Adrenal gland (tissue), 12 donors: Measurements from ENCODE around the gene FBXO30. TPM values are rescaled to one million over a fixed set of nuclear protein-coding genes. Genes with fewer than 3 reads are reported as not detected.

Experiments used
- DNase-seq, 7 donors: peaks; one replicate each; pipeline ENCODE4 v3.0.0-alpha.2; 2019 to 2020
- H3K27ac ChIP-seq, 5 donors: fragments of 200-600 bp; sonication (generic) in 4 of 5; 1 replicate in 3 of 5; 2 replicates in 2 of 5; pipeline versions ENCODE4 v1.5.1 to v1.8.0; 2016 to 2020; ENCODE audit warnings: mild to moderate bottlenecking in 1 of 5
- H3K27me3 ChIP-seq: fragments of 200-600 bp; 2 replicates; pipeline ENCODE4 v1.8.0; 2021
- H3K36me3 ChIP-seq, 2 donors: fragments of 200-600 bp; replicated peaks in 1 of 2; 1 replicate in 1 of 2; 2 replicates in 1 of 2; pipeline versions ENCODE4 v1.5.1 to v1.8.0; 2018 to 2022
- H3K4me1 ChIP-seq, 2 donors: fragments of 200-600 bp; replicated peaks in 1 of 2; 1 replicate in 1 of 2; 2 replicates in 1 of 2; pipeline versions ENCODE4 v1.5.1 to v1.8.0; 2018 to 2021
- H3K4me3 ChIP-seq, 4 donors: fragments of 200-600 bp; sonication (generic) in 3 of 4; one replicate each; pipeline ENCODE4 v1.5.1; 2016 to 2018
- H3K9me3 ChIP-seq, 3 donors: fragments of 200-600 bp; sonication (generic) in 1 of 3; replicated peaks in 1 of 3; 1 replicate in 2 of 3; 2 replicates in 1 of 3; pipeline versions ENCODE4 v1.5.1 to v1.8.0; 2016 to 2021
- CTCF ChIP-seq, 6 experiments: fragments of 450-650 bp in 4 of 6; fragments of 200-600 bp in 2 of 6; sonication (generic) in 1 of 6; IDR thresholded peaks; 1 replicate in 5 of 6; 2 replicates in 1 of 6; pipeline versions ENCODE4 v1.5.1 to v1.8.0; 2016 to 2021; ENCODE audit warnings: antibody characterized with exemption in 6 of 6, mild to moderate bottlenecking in 2 of 6, moderate library complexity in 1 of 6
- POLR2A ChIP-seq, 2 donors: fragments of 450-650 bp; IDR thresholded peaks; one replicate each; pipeline ENCODE4 v1.6.1; 2017; ENCODE audit warnings: antibody characterized with exemption in 2 of 2, mild to moderate bottlenecking in 2 of 2, moderate library complexity in 1 of 2
- WGBS, 4 donors: extraction: QIAGEN DNeasy Blood & Tissue Kit in 2 of 4; methylation state at CpG; one replicate each; pipeline versions ENCODE4 v1.1.5 to v1.1.7; 2013 to 2017; 5-methylcytosine and 5-hydroxymethylcytosine counted together
- intact Hi-C, 2 donors: fragments of 100-400 bp; cut with DNase I; formaldehyde crosslinking; loops; one replicate each; pipeline versions ENCODE4 v1.14.1 to v1.15.0; 2022 to 2023
- polyA plus RNA-seq, 3 donors: library from polyadenylated mRNA; stranded (reverse); fragments of 200-250 nt in 2 of 3; fragments of 350-450 nt in 1 of 3; fragmentation: Illumina TruSeq in 1 of 3; extraction: RNeasy Lipid Tissue Mini Kit (QIAGEN cat#74804) in 1 of 3; gene quantifications; one replicate each; pipeline ENCODE4 v1.2.3, GENCODE V29; 2013 to 2014
- total RNA-seq, 9 donors: library from RNA; depleted of rRNA in 4 of 9; stranded (reverse); fragments of >200 nt in 4 of 9; fragments of 120-200 nt in 1 of 9; fragmentation: NEBNext Ultra II Directional in 1 of 9; extraction: Animal tissue kit (Norgen Biotek cat#: 25700) in 1 of 9; gene quantifications; one replicate each; pipeline versions ENCODE4 v1.1.0 to v1.2.4, GENCODE V29; 2013 to 2023
- donor health status: healthy with polysubstance abuse.
- donor health status: Bipolar disorder and iron deficiency.
- donor health status: DM: yes; HTN: yes; CAD: no.
- donor health status: DM: no; HTN: no; CAD: no.
- donor health status: DM: no; HTN: no; CAD: no.
- donor health status: DM: yes; HTN: yes; CAD: no.

Gene FBXO30
- total and polyA plus RNA-seq, 12 donors, result 3.8 to 13.1 (median 8.3) TPM

GRCh38 chr6:145844933-145845540 lies 30.4 kb upstream of the FBXO30 start:
- no peak for TF ChIP-seq POLR2A (IDR thresholded peaks at IDR 0.05)
- TF ChIP-seq CTCF (IDR thresholded peaks at IDR 0.05), result no peak
- no peak for DNase-seq
- H3K27ac ChIP-seq, result no peak overlapping the region
- intact Hi-C loops, result no loop called here
- H3K4me1 ChIP-seq, result no peaks in the 10 kb centered on the region
- 75 to 78% (median 76%) methylated on average over 4 of the region's 4 CpGs for WGBS, 4 donors
- H3K27me3 ChIP-seq, result no peaks in the 10 kb centered on the region
- H3K9me3 ChIP-seq, result no peaks in the 10 kb centered on the region
- H3K36me3 ChIP-seq, result no peaks in the 10 kb centered on the region
- H3K4me3 ChIP-seq, result no peak overlapping the region

GRCh38 chr6:145842693-145843546 lies 28.3 kb upstream of the FBXO30 start:
- no peak for DNase-seq
- H3K27me3 ChIP-seq, result no peaks in the 10 kb centered on the region
- H3K4me1 ChIP-seq, result no peaks in the 10 kb centered on the region
- no peak for TF ChIP-seq CTCF (IDR thresholded peaks at IDR 0.05)
- no peak for TF ChIP-seq POLR2A (IDR thresholded peaks at IDR 0.05)
- H3K36me3 ChIP-seq, result no peaks in the 10 kb centered on the region
- WGBS, 4 donors, result 85 to 95% (median 89%) methylated on average over 3 of the region's 3 CpGs
- intact Hi-C loops, result no loop called here
- H3K9me3 ChIP-seq, result no peaks in the 10 kb centered on the region
- no peak overlapping the region for H3K4me3 ChIP-seq
- no peak overlapping the region for H3K27ac ChIP-seq

DNA sequence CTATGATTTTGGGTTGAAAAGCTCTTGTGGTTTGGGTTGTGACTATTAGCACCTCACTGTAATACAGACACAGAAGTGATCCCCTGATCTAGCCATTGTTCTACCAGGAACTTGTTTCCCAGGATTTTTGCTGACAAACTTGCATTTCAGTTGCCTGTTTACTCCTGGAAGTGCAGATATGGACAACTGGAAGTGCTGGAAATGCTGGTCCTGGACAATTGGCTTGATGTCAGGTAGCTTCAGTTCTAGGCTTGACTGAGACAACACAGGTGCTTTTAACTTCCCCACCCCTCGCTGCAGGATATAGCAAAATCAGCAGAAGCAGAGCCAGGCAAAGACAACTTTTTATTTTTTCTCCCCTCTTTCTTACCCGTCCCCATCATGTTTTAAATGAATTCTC lies 27.1 kb upstream of the FBXO30 start:
- Histone ChIP-seq H3K27ac (no peak overlapping the region), H3K4me3 (no peak overlapping the region), H3K27me3 (no peaks in the 10 kb centered on the region), H3K9me3 (no peaks in the 10 kb centered on the region), H3K4me1 (no peaks in the 10 kb centered on the region), H3K36me3 (no peaks in the 10 kb centered on the region)
- intact Hi-C loops, result no loop called here
- WGBS, 4 donors, result 90 to 96% (median 95%) methylated on average over 2 of the region's 2 CpGs
- TF ChIP-seq POLR2A (IDR thresholded peaks at IDR 0.05) (no peak), CTCF (IDR thresholded peaks at IDR 0.05) (no peak)
- DNase-seq, result no peak

GRCh38 chr6:145839653-145840052 lies 25.1 kb upstream of the FBXO30 start:
- DNase-seq, result no peak
- no peak overlapping the region for H3K4me3 ChIP-seq
- no peak overlapping the region for H3K27ac ChIP-seq
- H3K9me3 ChIP-seq, result no peaks in the 10 kb centered on the region
- intact Hi-C loops, result no loop called here
- H3K36me3 ChIP-seq, result no peaks in the 10 kb centered on the region
- no peaks in the 10 kb centered on the region for H3K4me1 ChIP-seq
- no peaks in the 10 kb centered on the region for H3K27me3 ChIP-seq
- TF ChIP-seq CTCF (IDR thresholded peaks at IDR 0.05) (no peak), POLR2A (IDR thresholded peaks at IDR 0.05) (no peak)
